Ishikawa (cell line): ENCODE data around the gene SCG3.

ENCODE experiments used
- CEBPB ChIP-seq: IDR thresholded peaks from 2 replicates; pipeline ENCODE4 v1.6.1; 2012
- CREB1 ChIP-seq: IDR thresholded peaks from 2 replicates; pipeline ENCODE4 v1.6.1; 2012; ENCODE audit warnings: low read depth
- EGR1 ChIP-seq: IDR thresholded peaks from 2 replicates; pipeline ENCODE4 v1.6.1; 2012
- EP300 ChIP-seq: IDR thresholded peaks from 2 replicates; pipeline ENCODE4 v1.6.1; 2012; ENCODE audit warnings: borderline replicate concordance
- FOXM1 ChIP-seq: IDR thresholded peaks from 2 replicates; pipeline ENCODE4 v1.6.1; 2012; ENCODE audit warnings: low read depth, borderline replicate concordance
- MAX ChIP-seq: IDR thresholded peaks from 2 replicates; pipeline ENCODE4 v1.6.1; 2012
- NFIC ChIP-seq: IDR thresholded peaks from 2 replicates; pipeline ENCODE4 v1.6.1; 2012
- RAD21 ChIP-seq: IDR thresholded peaks from 2 replicates; pipeline ENCODE4 v1.6.1; 2012; ENCODE audit warnings: low read depth
- TAF1 ChIP-seq: IDR thresholded peaks from 2 replicates; pipeline ENCODE4 v1.6.1; 2012; ENCODE audit warnings: low read depth, mild to moderate bottlenecking
- TCF12 ChIP-seq: IDR thresholded peaks from 2 replicates; pipeline ENCODE4 v1.6.1; 2012; ENCODE audit warnings: low read depth
- TEAD4 ChIP-seq: IDR thresholded peaks from 2 replicates; pipeline ENCODE4 v1.6.1; 2012
- USF1 ChIP-seq: IDR thresholded peaks from 2 replicates; pipeline ENCODE4 v1.6.1; 2012
- YY1 ChIP-seq: IDR thresholded peaks from 2 replicates; pipeline ENCODE4 v1.6.1; 2012; ENCODE audit warnings: low read depth
- ZBTB7A ChIP-seq: IDR thresholded peaks from 2 replicates; pipeline ENCODE4 v1.6.1; 2012; ENCODE audit warnings: low read depth
- TF ChIP-seq, protein P1 (sequence below): IDR thresholded peaks from 2 replicates; pipeline ENCODE4 v1.6.1; 2012; ENCODE audit warnings: low read depth, mild to moderate bottlenecking

Gene SCG3

GRCh38 chr15:51675234-51675633 lies 6.1 kb upstream of the SCG3 start:
- TF ChIP-seq NFIC (no peak), EP300 (no peak), TEAD4 (no peak), TCF12 (no peak), CEBPB (no peak), USF1 (no peak), YY1 (no peak), FOXM1 (no peak), ZBTB7A (no peak), RAD21 (no peak)
- TF ChIP-seq, protein P1, sequence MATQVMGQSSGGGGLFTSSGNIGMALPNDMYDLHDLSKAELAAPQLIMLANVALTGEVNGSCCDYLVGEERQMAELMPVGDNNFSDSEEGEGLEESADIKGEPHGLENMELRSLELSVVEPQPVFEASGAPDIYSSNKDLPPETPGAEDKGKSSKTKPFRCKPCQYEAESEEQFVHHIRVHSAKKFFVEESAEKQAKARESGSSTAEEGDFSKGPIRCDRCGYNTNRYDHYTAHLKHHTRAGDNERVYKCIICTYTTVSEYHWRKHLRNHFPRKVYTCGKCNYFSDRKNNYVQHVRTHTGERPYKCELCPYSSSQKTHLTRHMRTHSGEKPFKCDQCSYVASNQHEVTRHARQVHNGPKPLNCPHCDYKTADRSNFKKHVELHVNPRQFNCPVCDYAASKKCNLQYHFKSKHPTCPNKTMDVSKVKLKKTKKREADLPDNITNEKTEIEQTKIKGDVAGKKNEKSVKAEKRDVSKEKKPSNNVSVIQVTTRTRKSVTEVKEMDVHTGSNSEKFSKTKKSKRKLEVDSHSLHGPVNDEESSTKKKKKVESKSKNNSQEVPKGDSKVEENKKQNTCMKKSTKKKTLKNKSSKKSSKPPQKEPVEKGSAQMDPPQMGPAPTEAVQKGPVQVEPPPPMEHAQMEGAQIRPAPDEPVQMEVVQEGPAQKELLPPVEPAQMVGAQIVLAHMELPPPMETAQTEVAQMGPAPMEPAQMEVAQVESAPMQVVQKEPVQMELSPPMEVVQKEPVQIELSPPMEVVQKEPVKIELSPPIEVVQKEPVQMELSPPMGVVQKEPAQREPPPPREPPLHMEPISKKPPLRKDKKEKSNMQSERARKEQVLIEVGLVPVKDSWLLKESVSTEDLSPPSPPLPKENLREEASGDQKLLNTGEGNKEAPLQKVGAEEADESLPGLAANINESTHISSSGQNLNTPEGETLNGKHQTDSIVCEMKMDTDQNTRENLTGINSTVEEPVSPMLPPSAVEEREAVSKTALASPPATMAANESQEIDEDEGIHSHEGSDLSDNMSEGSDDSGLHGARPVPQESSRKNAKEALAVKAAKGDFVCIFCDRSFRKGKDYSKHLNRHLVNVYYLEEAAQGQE: no peak

DNA sequence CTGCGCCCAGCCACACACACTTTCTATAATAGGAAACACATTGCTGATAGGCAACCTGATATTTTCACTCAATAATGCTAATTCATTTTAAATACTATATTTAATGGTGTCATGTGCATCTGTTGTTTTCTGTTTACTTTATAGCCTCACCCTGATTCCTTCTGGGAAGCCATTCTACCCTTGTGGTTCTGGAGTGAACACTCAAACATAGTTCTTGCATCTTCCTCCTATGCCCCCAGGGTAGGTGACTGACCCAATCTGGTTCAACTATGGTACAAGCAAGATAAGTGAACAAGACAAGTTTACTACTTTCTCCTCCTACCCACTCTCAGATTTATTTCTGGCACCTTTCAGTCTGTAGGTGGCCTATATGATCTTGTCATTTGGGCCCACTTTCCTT lies 4.3 kb upstream of the SCG3 start:
- TF ChIP-seq TAF1: no peak

- no peak for TF ChIP-seq RAD21
- TF ChIP-seq TEAD4: no peak
- no peak for TF ChIP-seq TAF1
- TF ChIP-seq NFIC: no peak
- TF ChIP-seq YY1: no peak
- no peak for TF ChIP-seq EP300
- TF ChIP-seq CREB1: no peak
- no peak for TF ChIP-seq EGR1
These were observed 3.9 kb upstream of the SCG3 start for GRCh38 chr15:51677452-51677851.

DNA sequence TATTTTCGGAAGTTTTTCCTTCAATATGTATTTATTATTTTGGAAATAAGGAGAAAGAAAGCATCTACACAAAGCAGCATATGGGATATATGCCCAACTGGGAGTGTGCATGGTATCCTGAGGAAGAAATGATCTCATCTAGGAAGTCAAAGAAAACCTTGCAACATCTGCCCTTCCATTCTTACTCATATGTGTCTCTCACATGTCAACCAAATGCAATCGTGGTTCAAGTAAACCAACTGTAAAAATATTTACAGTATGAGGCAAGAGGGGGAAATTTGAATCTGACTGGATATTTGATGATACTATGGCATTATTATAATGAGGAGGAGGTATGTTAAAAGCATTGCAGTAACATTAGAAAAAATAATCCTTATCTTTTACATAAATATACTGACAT lies 3.2 kb upstream of the SCG3 start:
- TF ChIP-seq FOXM1 (no peak), CEBPB (no peak), RAD21 (no peak), ZBTB7A (no peak), TCF12 (no peak), EP300 (no peak), TEAD4 (no peak), TAF1 (no peak), EGR1 (no peak), CREB1 (no peak), USF1 (no peak), YY1 (no peak), NFIC (no peak), MAX (no peak)
- TF ChIP-seq, protein P1: no peak

GRCh38 chr15:51680321-51680720 lies 982 bp upstream of the SCG3 start:
- TF ChIP-seq CREB1: no peak
- no peak for TF ChIP-seq YY1
- TF ChIP-seq EGR1: no peak
- no peak for TF ChIP-seq MAX

- TF ChIP-seq RAD21 (no peak), CEBPB (no peak), TCF12 (no peak), MAX (no peak), USF1 (no peak), ZBTB7A (no peak), CREB1 (no peak), TAF1 (no peak)
- TF ChIP-seq, protein P1: no peak
These were observed 6.3 kb downstream of the SCG3 start for GRCh38 chr15:51687565-51687964.
